Right lobe of liver (tissue), 4 donors: ENCODE data around the gene MORN2.

Source experiments
- POLR2A ChIP-seq: fragments of 450-650 bp; IDR thresholded peaks from one replicate; pipeline ENCODE4 v1.6.1; 2017; ENCODE audit warnings: antibody characterized with exemption, mild to moderate bottlenecking
- TF ChIP-seq, protein P1 (sequence below), 4 donors: fragments of 200-600 bp in 3 of 4; fragments of 450-650 bp in 1 of 4; IDR thresholded peaks; one replicate each; pipeline versions ENCODE4 v1.5.1 to v1.8.0; 2016 to 2022; ENCODE audit warnings: antibody characterized with exemption in 4 of 4, mild to moderate bottlenecking in 2 of 4
- donor health status: DM: no; HTN: no; CAD: no.
- donor health status: DM: no; HTN: no; CAD: no.
- donor health status: DM: no; HTN: yes; CAD: no.

DNA sequence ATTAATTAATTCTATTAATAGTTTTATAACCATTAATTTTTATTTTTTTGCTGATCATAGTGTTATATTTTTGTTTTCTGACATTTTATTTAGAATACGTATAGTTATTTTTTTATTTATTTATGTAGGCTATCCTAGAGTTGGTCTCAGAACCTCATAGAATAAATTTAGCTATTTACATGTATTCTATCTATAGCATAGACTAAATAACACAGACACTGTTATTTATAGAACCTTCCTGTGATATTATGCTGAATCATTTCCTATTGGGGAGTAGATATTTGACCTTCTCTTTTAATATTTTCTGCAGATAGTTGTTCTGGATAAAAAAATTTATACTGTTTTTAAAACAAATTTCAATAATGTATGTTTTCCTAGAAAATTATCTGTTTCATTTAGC, 34.1 kb downstream of the MORN2 start:
- TF ChIP-seq, protein P1, sequence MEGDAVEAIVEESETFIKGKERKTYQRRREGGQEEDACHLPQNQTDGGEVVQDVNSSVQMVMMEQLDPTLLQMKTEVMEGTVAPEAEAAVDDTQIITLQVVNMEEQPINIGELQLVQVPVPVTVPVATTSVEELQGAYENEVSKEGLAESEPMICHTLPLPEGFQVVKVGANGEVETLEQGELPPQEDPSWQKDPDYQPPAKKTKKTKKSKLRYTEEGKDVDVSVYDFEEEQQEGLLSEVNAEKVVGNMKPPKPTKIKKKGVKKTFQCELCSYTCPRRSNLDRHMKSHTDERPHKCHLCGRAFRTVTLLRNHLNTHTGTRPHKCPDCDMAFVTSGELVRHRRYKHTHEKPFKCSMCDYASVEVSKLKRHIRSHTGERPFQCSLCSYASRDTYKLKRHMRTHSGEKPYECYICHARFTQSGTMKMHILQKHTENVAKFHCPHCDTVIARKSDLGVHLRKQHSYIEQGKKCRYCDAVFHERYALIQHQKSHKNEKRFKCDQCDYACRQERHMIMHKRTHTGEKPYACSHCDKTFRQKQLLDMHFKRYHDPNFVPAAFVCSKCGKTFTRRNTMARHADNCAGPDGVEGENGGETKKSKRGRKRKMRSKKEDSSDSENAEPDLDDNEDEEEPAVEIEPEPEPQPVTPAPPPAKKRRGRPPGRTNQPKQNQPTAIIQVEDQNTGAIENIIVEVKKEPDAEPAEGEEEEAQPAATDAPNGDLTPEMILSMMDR (IDR thresholded peaks at IDR 0.05): no peak
- TF ChIP-seq POLR2A: no peak
